Effector CD4-positive, alpha-beta T cell (primary cell): ENCODE data around the gene MRS2.
"Not testable (repeated sequence)": the region's sequence is repeated elsewhere in the genome, so short reads cannot be mapped to it uniquely, and the experiment has no call there.

Source experiments
- DNase-seq: peaks from one replicate; pipeline ENCODE4 v3.0.0-alpha.2; 2020

The MRS2 gene

DNA sequence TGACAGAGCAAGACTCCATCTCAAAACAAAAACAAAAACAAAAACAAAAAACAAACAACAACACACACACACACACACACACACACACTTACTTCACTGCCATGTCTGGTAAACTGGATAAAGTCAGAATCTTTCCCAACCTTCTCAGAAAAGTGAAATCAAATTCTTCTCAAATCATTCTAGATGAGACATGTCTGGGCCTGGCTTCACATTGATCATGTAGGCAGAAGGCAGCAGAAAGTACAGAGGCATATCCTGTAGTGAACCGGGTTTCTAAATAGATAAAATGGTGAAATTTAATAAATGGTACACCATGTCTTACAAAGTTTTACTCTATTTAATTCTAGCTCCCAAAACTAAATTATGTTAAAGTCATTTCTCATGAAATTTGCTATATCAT lies 14.9 kb upstream of the MRS2 start:
- no peak for DNase-seq

DNA sequence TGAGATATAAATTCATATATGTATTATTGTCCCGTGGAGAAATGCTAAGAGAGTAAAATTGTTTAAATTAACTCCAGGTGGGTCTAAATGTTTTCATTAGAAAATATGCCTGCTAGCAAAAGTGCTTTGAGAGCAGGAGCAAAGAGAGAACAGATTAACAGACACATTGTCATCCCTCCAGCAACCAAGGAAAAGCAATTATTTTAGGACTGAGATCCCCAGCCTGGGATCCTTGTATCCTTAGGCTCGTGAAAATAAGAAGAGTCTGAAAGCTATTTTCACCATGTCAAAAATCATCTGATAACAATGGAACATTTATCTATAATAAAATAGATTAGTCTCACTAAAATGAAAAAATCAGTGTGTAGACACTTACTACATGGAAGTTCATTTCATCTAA lies 11.5 kb upstream of the MRS2 start:
- no peak for DNase-seq

DNA sequence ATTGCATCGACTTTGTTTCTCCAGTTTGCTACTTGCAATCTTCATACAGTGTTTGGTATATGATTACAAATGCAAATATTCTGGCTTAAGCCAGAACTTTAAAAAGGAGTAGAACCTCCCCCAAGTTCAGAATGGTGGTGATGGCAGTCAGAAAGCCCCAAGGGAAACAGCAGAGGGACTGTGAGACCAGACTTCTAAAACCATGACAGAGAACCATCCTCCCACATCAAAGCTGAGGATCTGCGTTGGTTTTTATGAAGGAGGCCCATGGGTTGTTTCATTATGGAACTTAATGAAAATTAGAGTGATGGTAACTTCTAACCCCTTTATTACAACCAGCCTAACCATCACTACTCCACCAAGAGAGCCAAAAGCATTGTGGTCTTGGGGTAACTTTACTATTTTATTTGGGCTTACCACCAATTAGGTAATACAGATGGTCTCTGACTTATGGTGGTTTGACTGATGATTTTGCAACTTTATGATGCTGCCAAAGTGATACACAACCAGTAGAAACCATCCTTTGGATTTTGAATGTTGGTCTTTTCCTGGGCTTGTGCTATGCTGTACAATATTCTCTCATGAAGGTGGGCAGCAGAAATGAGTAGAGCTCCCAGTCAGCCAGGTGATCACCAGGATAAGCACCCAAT lies 10.9 kb upstream of the MRS2 start:
- DNase-seq: no peak

DNA sequence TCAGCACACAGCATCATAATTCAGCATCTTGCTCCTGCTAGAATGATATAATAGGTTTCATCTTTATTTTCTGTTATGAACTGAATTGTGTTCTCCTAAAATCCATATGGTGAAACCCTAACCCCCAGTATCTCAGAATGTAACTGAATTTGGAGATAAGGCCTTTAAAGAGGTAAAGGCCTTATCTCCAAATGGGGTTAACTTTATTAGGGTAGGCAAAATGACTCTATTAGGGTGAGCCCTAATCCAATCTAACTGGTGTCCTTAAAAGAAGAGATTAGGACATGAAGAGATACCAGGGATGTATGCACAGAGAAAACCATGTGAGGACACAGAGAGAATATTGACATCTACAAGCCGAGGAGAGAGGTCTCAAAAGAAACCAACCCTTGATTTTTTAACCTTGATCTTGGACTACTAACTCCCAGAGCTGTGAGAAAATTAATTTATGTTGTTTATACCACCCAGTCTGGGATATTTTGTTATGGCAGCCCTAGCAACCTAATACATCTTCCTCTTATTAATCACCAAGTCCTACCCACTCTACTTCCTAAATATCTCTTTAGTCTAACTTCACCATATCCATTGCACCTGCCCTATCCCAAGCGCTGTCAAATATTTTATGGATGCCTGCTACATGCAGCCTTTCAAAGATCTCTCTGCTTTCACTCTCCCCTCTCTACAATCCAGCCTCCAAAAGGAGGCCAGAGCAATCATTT lies 8.5 kb upstream of the MRS2 start:
- no peak for DNase-seq

DNA sequence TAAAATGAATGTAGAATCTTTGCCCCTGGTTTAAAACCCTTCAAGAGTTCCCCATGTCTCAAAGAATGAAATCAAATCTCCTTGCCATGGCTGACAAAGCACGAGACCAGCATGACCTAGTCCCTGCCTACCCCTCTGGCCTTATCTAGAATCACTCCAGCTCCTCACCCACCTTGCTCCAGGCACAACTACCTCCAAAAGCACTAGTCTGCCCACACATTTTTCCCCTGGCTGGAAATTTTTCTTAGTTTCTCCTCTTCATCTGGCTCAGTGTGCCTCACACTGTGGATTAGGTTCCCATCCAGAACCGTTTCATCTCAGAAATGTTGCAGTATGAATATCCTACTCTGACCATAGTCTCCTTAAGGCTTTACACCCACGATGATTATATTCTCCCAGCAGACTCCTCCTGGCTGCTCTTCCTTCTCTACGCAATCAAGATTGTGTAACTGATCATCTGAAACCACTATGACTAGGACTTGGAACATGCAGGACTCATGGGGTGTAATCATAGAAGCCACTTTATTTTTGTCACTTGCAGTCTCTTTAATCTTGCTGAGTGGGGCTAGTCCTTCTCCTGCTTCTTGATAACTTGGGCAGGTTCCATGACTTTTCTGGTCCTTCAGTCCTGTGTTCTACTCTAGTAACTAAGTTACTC lies 7.8 kb upstream of the MRS2 start:
- no peak for DNase-seq

DNA sequence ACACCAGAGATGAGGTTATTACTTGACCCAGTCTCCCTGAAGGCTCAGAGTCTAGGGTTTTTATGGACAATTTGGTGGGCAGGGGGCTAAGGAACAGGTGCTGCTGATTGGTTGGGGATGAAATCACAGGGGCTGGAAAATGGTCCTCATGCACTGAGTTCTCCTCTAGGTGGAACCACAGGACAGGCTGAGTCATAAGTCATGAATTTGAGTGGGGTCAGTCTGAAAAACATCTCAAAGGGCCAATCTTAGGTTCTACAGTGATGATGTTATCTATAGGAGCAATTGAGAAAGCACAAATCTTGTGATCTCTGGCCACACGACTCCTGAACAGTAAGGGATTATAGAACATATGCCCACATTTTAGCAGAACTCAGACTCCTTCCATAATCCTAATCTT lies 5.9 kb upstream of the MRS2 start:
- no peak for DNase-seq

DNA sequence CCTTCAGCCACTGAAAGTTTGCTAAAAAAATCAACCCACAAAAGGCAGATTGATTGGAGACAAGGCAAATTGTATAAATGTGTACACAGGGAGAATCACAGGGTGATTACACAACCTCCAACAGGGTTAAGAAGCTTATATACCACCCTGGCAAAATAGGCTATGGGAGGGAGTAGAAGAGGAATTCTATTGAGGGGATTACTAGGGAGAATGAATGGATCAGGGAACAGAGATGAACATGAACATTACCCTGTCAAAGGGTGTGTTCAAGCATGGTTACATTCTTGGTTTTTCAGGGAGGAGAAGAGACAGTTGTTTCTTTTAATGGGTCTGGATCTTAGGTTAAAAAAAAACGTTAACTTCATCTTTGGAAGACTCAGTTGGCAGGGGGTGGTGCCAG lies 5.1 kb upstream of the MRS2 start:
- no peak for DNase-seq

DNA sequence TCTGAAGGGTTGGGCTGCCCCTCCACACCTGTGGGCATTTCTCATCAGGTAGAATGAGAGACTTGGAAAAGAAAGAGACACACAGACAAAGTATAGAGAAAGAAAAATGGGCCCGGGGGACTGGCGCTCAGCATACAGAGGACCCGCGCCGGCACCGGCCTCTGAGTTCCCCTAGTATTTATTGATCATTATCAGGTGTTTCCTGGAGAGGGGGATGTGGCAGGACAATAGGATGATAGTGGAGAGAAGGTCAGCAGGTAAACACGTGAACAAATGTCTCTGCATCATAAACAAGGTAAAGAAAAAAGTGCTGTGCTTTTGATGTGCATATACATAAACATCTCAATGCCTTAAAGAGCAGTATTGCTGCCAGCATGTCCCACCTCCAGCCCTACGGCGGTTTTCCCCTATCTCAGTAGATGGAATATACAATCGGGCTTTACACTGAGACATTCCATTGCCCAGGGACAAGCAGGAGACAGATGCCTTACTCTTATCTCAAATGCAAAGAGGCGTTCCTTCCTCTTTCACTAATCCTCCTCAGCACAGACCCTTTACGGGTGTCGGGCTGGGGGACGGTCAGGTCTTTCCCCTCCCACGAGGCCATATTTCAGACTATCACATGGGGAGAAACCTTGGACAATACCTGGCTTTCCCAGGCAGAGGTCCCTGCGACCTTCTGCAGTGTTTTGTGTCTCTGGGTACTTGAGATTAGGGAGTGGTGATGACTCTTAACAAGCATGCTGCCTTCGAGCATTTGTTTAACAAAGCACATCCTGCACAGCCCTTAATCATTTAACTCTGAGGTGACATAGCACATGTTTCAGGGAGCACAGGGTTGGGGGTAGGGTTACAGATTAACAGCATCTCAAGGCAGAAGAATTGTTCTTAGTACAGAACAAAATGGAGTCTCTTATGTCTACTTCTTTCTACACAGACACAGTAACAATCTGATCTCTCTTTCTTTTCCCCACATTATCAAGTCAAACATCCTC lies 2.4 kb upstream of the MRS2 start:
- DNase-seq: not testable (repeated sequence)

DNA sequence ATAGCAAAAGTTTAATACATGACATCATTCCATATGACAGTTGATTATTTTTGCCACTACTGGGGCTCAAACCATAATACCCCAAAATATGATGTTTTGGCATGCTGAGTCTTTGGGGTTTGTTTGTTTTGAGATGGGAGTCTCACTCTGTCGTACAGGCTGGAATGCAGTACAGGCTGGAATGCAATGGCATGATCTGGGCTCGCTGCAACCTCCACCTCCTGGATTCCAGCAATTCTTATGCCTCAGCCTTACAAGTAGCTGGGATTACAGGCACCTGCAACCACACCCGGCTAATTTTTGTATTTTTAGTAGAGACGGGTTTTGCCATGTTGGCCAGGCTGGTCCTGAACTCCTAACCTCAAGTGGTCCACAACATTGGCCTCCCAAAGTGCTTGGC lies 1.3 kb upstream of the MRS2 start:
- no peak for DNase-seq

DNA sequence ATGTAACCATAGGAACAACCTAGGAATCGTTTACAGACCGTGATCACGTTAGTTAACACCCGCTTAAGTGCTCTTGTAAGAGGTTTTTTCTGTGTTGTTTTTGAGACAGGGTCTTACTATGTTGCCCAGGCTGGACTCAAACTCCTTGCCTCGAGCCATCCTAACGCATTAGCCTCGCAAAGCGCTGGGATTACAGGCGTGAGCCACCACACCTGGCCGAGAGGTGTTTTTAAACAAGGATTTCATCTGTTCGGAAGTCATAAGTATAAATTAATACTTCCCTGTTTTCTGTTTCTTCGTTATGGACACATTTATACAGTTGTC lies 727 bp downstream of the MRS2 start:
- no peak for DNase-seq

DNA sequence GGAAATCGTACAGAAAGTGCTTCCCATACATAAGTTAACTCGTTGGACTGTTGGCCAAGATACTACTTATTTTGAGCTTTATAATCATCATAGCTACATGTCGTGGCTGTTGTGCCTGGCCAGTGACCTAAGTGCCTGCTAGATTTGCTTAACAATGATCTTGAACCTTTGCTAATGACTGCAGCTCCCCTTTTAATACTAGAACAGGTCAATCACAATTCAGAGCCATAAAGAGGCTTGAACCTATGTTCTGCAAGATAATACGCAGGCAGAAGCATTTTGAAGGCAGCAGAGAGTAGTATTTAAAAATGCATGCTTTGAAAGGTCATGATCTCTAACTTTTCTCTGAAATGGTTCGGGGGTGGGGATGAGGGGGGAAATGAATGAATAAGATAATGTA lies 2.5 kb downstream of the MRS2 start:
- no peak for DNase-seq

DNA sequence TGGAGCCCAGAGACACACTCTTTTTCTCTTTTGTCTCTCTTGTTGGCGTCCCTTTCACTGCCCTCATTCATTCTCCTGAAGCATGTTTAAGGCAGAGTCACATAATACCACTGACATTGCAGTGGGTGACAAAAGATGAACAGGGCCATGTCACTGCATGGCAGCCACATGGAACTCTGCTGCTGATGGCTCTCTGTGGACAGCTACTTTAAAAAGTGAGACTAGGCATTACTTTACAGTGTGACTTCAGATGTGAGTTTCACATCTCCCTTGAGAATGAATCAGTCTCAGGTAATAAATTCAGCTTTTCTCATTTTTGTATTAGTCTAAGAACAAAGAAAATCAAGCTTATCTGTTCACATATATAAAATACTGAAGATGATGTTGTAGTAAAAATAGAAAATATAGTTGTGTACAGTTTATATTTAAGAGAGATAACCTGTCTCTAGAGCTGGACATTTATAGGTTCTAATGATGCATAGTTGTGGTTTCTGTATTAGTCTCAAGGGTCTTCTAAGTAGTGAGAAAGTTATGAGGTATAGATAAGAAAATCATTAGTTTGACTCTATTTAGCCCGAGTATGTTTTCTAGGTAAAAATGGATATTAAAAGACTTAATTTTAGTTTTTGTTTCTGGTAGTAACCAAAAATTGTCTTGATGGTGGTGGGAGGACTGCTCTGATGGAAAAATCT lies 6.1 kb downstream of the MRS2 start:
- DNase-seq: no peak

DNA sequence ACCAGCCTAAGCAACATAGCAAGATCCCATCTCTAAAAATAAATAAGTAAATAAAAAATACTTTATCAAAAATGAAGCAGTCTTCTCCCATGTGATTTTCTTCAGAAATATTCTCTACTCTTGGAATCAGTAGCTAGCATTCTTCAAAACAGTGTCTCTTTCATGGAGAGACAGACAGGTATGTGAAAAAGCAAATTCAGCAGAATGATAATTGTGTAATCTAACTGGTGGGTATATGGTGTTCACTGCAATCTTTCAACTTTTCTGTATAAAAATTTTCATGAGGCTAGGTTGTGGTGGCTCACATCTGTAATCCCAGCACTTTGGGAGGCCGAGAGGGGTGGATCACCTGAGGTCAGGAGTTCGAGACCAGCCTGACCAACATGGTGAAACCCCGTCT lies 7.9 kb downstream of the MRS2 start:
- no peak for DNase-seq

DNA sequence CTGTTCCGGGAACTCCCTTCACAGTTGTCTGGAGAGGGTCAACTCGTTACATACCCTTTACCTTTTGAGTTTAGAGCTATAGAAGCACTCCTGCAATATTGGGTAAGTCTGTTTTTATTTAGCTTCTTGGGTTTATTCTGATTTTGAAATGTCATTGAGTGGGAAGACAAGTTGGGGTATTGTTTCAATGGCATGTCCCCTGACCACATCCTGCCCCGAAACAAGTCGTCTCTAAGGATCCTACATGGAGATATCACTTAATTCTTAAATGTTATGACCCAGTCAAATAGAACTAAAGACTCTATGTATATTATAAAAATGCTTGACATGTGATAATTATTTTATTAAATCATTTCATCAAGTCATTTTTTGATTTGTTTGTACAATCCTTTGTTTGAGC lies 9.6 kb downstream of the MRS2 start:
- DNase-seq: no peak

DNA sequence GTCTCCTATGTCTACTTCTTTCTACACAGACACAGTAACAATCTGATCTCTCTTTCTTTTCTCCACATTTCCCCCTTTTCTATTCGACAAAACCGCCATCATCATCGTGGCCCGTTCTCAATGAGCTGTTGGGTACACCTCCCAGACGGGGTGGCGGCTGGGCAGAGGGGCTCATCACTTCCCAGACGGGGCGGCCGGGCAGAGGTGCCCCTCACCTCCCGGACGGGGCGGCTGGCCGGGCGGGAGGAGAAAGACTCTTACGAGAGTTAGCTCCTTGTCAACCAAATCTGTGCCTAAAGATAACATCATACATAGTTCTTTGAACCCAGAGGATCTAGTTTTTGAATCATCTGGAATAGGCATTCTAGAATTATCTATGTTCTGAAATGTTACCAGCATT lies 11.8 kb downstream of the MRS2 start:
- not testable (repeated sequence) for DNase-seq

DNA sequence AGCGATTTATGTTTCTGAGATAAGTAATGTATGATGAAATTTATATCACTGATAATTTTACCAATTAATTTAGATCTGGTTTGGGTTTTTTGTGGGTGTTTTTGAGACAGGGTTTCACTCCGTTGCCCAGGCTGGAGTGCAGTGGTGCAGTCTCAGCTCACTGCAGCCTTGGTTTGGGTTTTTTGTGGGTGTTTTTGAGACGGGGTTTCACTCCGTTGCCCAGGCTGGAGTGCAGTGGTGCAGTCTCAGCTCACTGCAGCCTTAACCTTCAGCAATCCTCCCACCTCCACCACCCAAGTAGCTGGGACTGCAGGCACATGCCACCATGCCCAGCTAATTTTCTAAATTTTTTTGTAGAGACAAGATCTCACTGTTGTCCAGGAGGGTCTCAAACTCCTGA lies 13.0 kb downstream of the MRS2 start:
- no peak for DNase-seq

DNA sequence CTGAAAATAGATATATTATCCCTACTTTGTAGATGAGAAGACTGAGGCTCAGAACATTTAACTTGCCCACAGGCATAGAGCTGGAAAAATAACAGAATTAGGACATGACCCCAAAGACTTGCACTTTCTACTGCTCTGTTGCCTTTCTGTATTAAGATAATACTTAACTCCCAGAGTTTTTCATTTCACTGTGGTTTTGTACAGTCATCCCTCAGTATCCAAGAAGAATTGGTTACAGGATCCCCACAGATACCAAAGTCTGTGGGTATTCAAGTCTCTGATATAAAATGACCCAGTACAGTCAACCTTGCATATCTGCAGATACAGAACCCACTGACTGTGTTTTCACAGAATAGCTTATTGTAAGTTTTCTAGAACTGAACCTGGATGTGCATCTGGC lies 16.8 kb downstream of the MRS2 start:
- no peak for DNase-seq

DNA sequence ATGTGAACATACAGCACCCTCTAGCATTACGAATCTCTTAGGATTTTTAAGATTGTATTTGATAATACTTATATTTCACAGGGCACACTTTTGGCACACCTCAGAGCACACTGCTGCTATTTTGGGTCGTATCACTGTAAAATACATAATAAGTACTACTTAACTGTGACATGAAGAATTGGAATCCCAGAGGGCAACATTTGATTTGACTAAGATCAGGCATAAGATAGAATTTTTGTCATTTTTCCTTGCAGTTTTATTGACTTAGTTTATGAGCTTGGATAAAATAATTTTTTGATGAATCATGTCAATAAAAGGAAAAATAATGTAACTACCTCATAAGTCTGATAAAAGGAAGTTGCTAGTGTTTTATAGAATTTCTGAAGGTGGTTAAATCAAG lies 22.4 kb downstream of the MRS2 start:
- no peak for DNase-seq

DNA sequence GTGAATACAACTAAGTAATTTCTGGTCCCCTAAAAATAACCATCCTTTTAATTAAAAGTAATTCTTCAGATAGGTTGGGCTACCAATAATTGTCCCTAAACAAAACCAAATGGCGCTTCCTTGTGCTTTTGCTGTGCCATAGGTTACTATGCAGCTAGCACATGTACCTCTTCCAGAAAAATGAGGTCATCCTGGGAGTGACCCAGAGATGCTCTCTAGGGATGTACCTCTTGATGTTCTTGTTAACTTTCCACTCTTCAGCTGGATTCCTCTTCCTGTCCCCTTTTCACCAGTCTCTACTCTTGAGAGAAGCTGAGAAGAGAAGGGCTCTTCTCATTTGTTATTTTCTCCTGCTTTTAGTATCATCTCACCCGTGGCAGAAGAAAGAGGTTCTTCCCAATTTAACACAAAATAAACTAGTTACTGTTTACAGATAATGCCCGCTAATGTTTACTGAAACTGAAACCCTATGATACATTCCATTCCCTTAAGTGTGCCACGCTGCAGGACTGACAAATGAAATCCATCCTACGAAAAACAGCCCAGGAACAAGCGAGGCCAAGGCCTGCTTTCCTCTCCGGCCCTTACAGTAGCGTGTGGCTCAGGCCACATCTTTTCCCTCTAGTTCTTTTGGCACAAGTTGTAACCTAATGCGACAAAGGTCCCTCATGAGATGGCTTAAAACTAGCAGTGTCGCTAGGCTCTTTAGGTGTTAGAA lies 24.2 kb downstream of the MRS2 start:
- DNase-seq: no peak

DNA sequence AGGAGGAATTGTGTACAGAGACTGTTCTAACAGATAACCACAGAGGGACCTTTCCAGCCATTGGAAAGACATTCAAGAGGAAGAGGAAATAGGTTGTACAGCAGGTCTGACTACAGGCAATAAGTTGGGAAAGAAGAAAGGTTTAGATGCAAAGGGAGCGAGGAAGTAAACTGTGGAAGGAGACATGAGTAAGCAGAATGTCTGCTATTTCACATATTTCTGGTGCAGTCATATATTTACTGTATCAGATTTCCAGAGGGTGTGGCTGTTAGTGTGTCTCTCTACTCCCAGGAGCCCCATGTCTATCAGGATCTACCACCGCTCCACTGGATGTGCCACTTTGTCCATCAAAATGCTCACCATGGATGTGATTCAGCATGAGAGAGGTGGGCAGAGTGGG lies 25.9 kb downstream of the MRS2 start:
- DNase-seq: no peak

DNA sequence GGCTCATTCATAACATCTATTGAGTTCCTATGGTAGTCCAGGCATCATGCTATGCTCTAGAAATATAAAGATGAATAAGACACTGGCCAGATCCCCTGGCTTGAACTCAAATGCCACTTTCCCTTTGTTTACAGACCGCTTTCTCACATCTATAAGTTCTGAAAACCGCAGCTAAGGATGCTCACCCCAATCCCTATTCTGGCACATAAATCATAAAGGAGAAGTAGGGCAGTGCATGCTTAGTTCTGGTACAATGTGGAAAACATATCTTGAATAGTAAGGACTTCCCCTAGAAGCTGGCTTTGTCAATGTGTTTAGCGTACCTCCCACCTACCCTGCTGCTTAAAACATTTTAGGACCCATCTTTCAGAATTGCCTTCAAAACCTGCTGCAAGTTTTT lies 26.4 kb downstream of the MRS2 start:
- no peak for DNase-seq

DNA sequence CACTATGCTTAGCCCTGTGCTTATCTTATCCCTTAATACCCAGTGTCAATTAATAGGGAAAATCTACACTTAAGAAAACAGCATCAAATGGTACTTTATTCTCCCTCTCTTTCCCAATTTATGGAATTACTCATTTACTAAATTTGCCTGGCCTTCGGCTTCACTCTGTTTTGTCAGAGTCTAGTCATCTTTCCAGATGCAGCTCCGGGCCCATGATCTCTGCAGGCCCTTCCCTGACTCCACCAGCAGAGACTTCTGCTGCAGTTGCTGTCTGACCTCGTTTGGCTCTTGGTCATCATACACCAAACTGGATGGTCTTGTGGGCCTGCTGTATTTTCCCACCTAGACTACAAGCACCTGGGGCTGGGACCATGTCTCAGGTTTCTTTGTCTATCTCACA lies 27.4 kb downstream of the MRS2 start:
- DNase-seq: no peak
